Ovary (tissue), 9 donors: ENCODE measurements around the gene CHMP4B. TPM values are rescaled to one million over a fixed set of nuclear protein-coding genes. Genes with fewer than 3 reads are reported as not detected.

Experiments
- DNase-seq, 5 donors: peaks; one replicate each; pipeline ENCODE4 v3.0.0-alpha.2; 2019 to 2020
- H3K27ac ChIP-seq, 2 donors: fragments of 200-600 bp; one replicate each; pipeline versions ENCODE4 v1.5.1 to v1.8.0; 2019 to 2022
- H3K27me3 ChIP-seq: fragments of 200-600 bp; one replicate; pipeline ENCODE4 v1.8.0; 2022
- H3K36me3 ChIP-seq: fragments of 200-600 bp; sonication (generic); one replicate; pipeline ENCODE4 v1.5.1; 2019
- H3K4me1 ChIP-seq: one replicate; pipeline ENCODE4 v1.8.1; 2013; ENCODE audit warnings: mild to moderate bottlenecking, moderate library complexity; ENCODE audit not compliant: insufficient read depth
- H3K4me3 ChIP-seq: fragments of 200-600 bp; sonication (generic); one replicate; pipeline ENCODE4 v1.5.1; 2017
- H3K9me3 ChIP-seq, 2 donors: fragments of 200-600 bp in 1 of 2; sonication (generic) in 1 of 2; one replicate each; pipeline versions ENCODE4 v1.5.1 to v1.8.1; 2013 to 2019; ENCODE audit warnings: mild to moderate bottlenecking in 1 of 2, moderate library complexity in 1 of 2
- CTCF ChIP-seq, 3 donors: fragments of 450-650 bp in 2 of 3; fragments of 200-600 bp in 1 of 3; IDR thresholded peaks; one replicate each; pipeline versions ENCODE4 v1.5.1 to v1.8.0; 2016 to 2022; ENCODE audit warnings: antibody characterized with exemption in 3 of 3, mild to moderate bottlenecking in 1 of 3
- EP300 ChIP-seq: sonication (generic); formaldehyde crosslinking; IDR thresholded peaks from one replicate; pipeline ENCODE4 v1.6.1; 2017; ENCODE audit warnings: antibody characterized with exemption
- POLR2A ChIP-seq: fragments of 450-650 bp; IDR thresholded peaks from one replicate; pipeline ENCODE4 v1.6.1; 2017; ENCODE audit warnings: antibody characterized with exemption, mild to moderate bottlenecking, moderate library complexity
- WGBS, 3 donors: extraction: QIAGEN DNeasy Blood & Tissue Kit in 1 of 3; methylation state at CpG; one replicate each; pipeline versions ENCODE4 v1.1.5 to v1.1.7; 2013 to 2017; 5-methylcytosine and 5-hydroxymethylcytosine counted together
- intact Hi-C, 4 donors: fragments of 100-400 bp; cut with DNase I; formaldehyde crosslinking; loops; one replicate each; pipeline versions ENCODE4 v1.11.0 to v1.15.1; 2022 to 2023
- polyA plus RNA-seq, 2 donors: library from polyadenylated mRNA; stranded (reverse); fragments of 200-250 nt in 1 of 2; fragments of 350-450 nt in 1 of 2; fragmentation: Illumina TruSeq in 1 of 2; extraction: RNeasy Lipid Tissue Mini Kit (QIAGEN cat#74804) in 1 of 2; gene quantifications; one replicate each; pipeline ENCODE4 v1.2.3, GENCODE V29; 2013 to 2014
- total RNA-seq, 7 donors: library from RNA; depleted of rRNA in 2 of 7; stranded (reverse); fragments of >200 nt in 2 of 7; fragmentation: NEBNext Ultra II Directional in 3 of 7; extraction: Animal tissue kit (Norgen Biotek cat#: 25700) in 3 of 7; gene quantifications; one replicate each; pipeline versions ENCODE4 v1.1.0 to v1.2.4, GENCODE V29; 2016 to 2023
- donor health status: DM: no; HTN: no; CAD: no; lungs with moderate emphysema.
- donor health status: DM: no; HTN: no; CAD: no.
- donor health status: Bipolar disorder and iron deficiency.
- donor health status: DM: yes; HTN: yes; CAD: no.
- donor health status: DM: no; HTN: no; CAD: no.
- donor health status: DM: yes; HTN: yes; CAD: no.

CHMP4B gene
- total and polyA plus RNA-seq, 9 donors, result 48.5 to 153 (median 96.7) TPM

GRCh38 chr20:33815671-33816070 is 4.5 kb downstream of the CHMP4B start:
- Histone ChIP-seq H3K4me3 (no peak overlapping the region), H3K27ac (no peak overlapping the region), H3K9me3 (no peaks in the 10 kb centered on the region), H3K27me3 (no peaks in the 10 kb centered on the region), H3K4me1 (peaks cover 21% of the 10 kb centered on the region), H3K36me3 (no peaks in the 10 kb centered on the region)
- intact Hi-C loops, result loop anchor here in 1 of 4 donors (10.0 kb wide), 1 partner anchor 141 kb away; the partner anchor contains the start of gene NECAB3
- WGBS, 3 donors, result 96 to 99% (median 97%) methylated on average over 3 of the region's 3 CpGs
- DNase-seq, result no peak
- TF ChIP-seq EP300 (no peak), CTCF (IDR thresholded peaks at IDR 0.05) (no peak), POLR2A (no peak)

- H3K36me3 ChIP-seq, result no peaks in the 10 kb centered on the region
- peaks cover 21% of the 10 kb centered on the region for H3K4me1 ChIP-seq
- H3K9me3 ChIP-seq, result no peaks in the 10 kb centered on the region
- H3K27ac ChIP-seq, result no peak overlapping the region
- 76 to 95% (median 87%) methylated on average over 1 of the region's 1 CpG for WGBS, 3 donors
- no peaks in the 10 kb centered on the region for H3K27me3 ChIP-seq
- no peak for DNase-seq
- intact Hi-C loops, result loop anchor here in 1 of 4 donors (10.0 kb wide), 1 partner anchor 141 kb away; the partner anchor contains the start of gene NECAB3
- no peak overlapping the region for H3K4me3 ChIP-seq
- TF ChIP-seq EP300 (no peak), CTCF (IDR thresholded peaks at IDR 0.05) (no peak), POLR2A (no peak)
These were observed 5.0 kb downstream of the CHMP4B start for GRCh38 chr20:33816191-33816590.

- Histone ChIP-seq H3K27me3 (no peaks in the 10 kb centered on the region), H3K36me3 (no peaks in the 10 kb centered on the region), H3K4me1 (peaks cover 21% of the 10 kb centered on the region), H3K27ac (no peak overlapping the region), H3K9me3 (no peaks in the 10 kb centered on the region), H3K4me3 (no peak overlapping the region)
- intact Hi-C loops, result loop anchor here in 1 of 4 donors (10.0 kb wide), 1 partner anchor 143 kb away; the partner anchor contains the start of gene NECAB3
- no peak for TF ChIP-seq CTCF (IDR thresholded peaks at IDR 0.05)
- TF ChIP-seq EP300, result no peak
- no peak for TF ChIP-seq POLR2A
- 12 to 30% (median 14%) methylated on average over 5 of the region's 5 CpGs for WGBS, 3 donors
- peak in 2 of 5 donors; percentile 36 to 58 for DNase-seq
These were observed 6.3 kb downstream of the CHMP4B start for GRCh38 chr20:33817411-33817810.

GRCh38 chr20:33819456-33819855 is 8.3 kb downstream of the CHMP4B start:
- intact Hi-C loops, result loop anchor here in 1 of 4 donors (10.0 kb wide), 1 partner anchor 145 kb away; the partner anchor contains the start of gene NECAB3
- DNase-seq, result no peak
- H3K4me1 ChIP-seq, result peaks cover 14% of the 10 kb centered on the region
- H3K27me3 ChIP-seq, result no peaks in the 10 kb centered on the region
- no peaks in the 10 kb centered on the region for H3K9me3 ChIP-seq
- H3K27ac ChIP-seq, result no peak overlapping the region
- H3K36me3 ChIP-seq, result no peaks in the 10 kb centered on the region
- H3K4me3 ChIP-seq, result no peak overlapping the region
- 100% methylated on average over 1 of the region's 1 CpG for WGBS, 3 donors
- TF ChIP-seq EP300 (no peak), CTCF (IDR thresholded peaks at IDR 0.05) (no peak), POLR2A (no peak)
